ENCODE measurements around the gene GALNT8. TPM values are rescaled to one million over a fixed set of nuclear protein-coding genes. Genes with fewer than 3 reads are reported as not detected.

The GALNT8 gene
- total RNA-seq, 1 experiment from 2014 or later = not detected

GRCh38 chr12:4762773-4763172 is 42.6 kb downstream of the GALNT8 start:
- TF ChIP-seq CEBPB (IDR thresholded peaks at IDR 0.05; ENCODE audit: low read depth) = no peak
- H3K27me3 ChIP-seq (ENCODE audit: insufficient read depth, low read length) = peaks cover 28% of the 10 kb centered on the region; the same call in 1 of the 2 replicates
- no TSS peak for BruUV-seq (replicated peaks)
- intact Hi-C loops (cut with micrococcal nuclease) = no loop called here
- no peak for ATAC-seq
- no peaks in the 10 kb centered on the region for H3K9me3 ChIP-seq (ENCODE audit: control insufficient read depth in 1 of 2, insufficient read depth in 1 of 2, low read depth in 1 of 2, low read length in 2 of 2)
- no peak overlapping the region for H3K9ac ChIP-seq (ENCODE audit: low read length)
- H3K4me2 ChIP-seq (ENCODE audit: low read length) = no peak overlapping the region
- no peaks in the 10 kb centered on the region for H3K4me1 ChIP-seq (ENCODE audit: control insufficient read depth in 1 of 2, insufficient read depth in 2 of 2, low read length in 2 of 2)
- no peaks in the 10 kb centered on the region for H4K20me1 ChIP-seq (ENCODE audit: insufficient read depth)
- H3K9me2 ChIP-seq (ENCODE audit: insufficient read depth) = no peaks in the 10 kb centered on the region
- H3K27ac ChIP-seq (ENCODE audit: low read depth, low read length) = no peak overlapping the region
- ChIA-PET RAD21 (ENCODE audit: low non-redundant PET in 1 of 2, low total read pairs in 2 of 2, uncharacterized antibody in 2 of 2, unreplicated experiment in 2 of 2) (no interaction called here), POLR2A (no interaction called here), CTCF (no interaction called here)
- no peak for DNase-seq (ENCODE audit: low read depth, low spot score)
- no peak overlapping the region for H2AFZ ChIP-seq (ENCODE audit: low read depth, low read length, poor library complexity, severe bottlenecking)
- no peaks in the 10 kb centered on the region for H3K36me3 ChIP-seq (ENCODE audit: control insufficient read depth in 1 of 2, insufficient read depth in 2 of 2, low read length in 2 of 2)
- H3K79me2 ChIP-seq (ENCODE audit: insufficient read depth, low read length) = no peaks in the 10 kb centered on the region
- no peak overlapping the region for H3K4me3 ChIP-seq (replicated peaks in 1 of 2; ENCODE audit: low read depth in 1 of 2, low read length in 2 of 2)

- peaks cover 28% of the 10 kb centered on the region for H3K27me3 ChIP-seq (ENCODE audit: insufficient read depth, low read length)
These were observed 43.3 kb downstream of the GALNT8 start for GRCh38 chr12:4763549-4763948.

More at GRCh38 chr12:4763549-4763948, 43.3 kb downstream of the GALNT8 start:
- Histone ChIP-seq H3K9me3 (ENCODE audit: control insufficient read depth in 1 of 2, insufficient read depth in 1 of 2, low read depth in 1 of 2, low read length in 2 of 2) (no peaks in the 10 kb centered on the region), H3K27ac (ENCODE audit: low read depth, low read length) (no peak overlapping the region), H2AFZ (ENCODE audit: low read depth, low read length, poor library complexity, severe bottlenecking) (peak overlapping the region; percentile 49), H3K79me2 (ENCODE audit: insufficient read depth, low read length) (no peaks in the 10 kb centered on the region), H3K4me1 (ENCODE audit: control insufficient read depth in 1 of 2, insufficient read depth in 2 of 2, low read length in 2 of 2) (no peaks in the 10 kb centered on the region), H3K9me2 (ENCODE audit: insufficient read depth) (no peaks in the 10 kb centered on the region), H3K36me3 (ENCODE audit: control insufficient read depth in 1 of 2, insufficient read depth in 2 of 2, low read length in 2 of 2) (no peaks in the 10 kb centered on the region), H3K9ac (ENCODE audit: low read length) (no peak overlapping the region), H4K20me1 (ENCODE audit: insufficient read depth) (no peaks in the 10 kb centered on the region), H3K4me3 (replicated peaks in 1 of 2; ENCODE audit: low read depth in 1 of 2, low read length in 2 of 2) (no peak overlapping the region), H3K4me2 (ENCODE audit: low read length) (peak overlapping the region; percentile 28; the same call in 1 of the 2 replicates)
- intact Hi-C loops (cut with micrococcal nuclease) = no loop called here
- TF ChIP-seq MAX (IDR thresholded peaks at IDR 0.05) = no peak
- TF ChIP-seq RAD21 (IDR thresholded peaks at IDR 0.05; ENCODE audit: low read depth) = peak; percentile 21; the same call in 1 of the 2 replicates
- TF ChIP-seq CTCF (IDR thresholded peaks at IDR 0.05 in 2 of 3, conservative IDR thresholded peaks at IDR 0.05 in 1 of 3; ENCODE audit: borderline replicate concordance in 1 of 3, insufficient read depth in 1 of 3, low read depth in 2 of 3, low read length in 2 of 3) = peak in 2 of 3 experiments; percentile 55 to 57; a peak in 4 of 6 replicates
- ChIA-PET RAD21 (ENCODE audit: low non-redundant PET in 1 of 2, low total read pairs in 2 of 2, uncharacterized antibody in 2 of 2, unreplicated experiment in 2 of 2) (no interaction called here), CTCF (no interaction called here), POLR2A (no interaction called here)
- BruUV-seq (replicated peaks) = no TSS peak
- peak; percentile 45 for DNase-seq (ENCODE audit: low read depth, low spot score)
- peak; percentile 97 for ATAC-seq

Data from HCT116 (cell line).